HG03108 (cell line): ENCODE data around the gene LRRK2.
"Not testable (repeated sequence)": the region's sequence is repeated elsewhere in the genome, so short reads cannot be mapped to it uniquely, and the experiment has no call there.

Experiments used
- ATAC-seq: cut with Tn5 transposase; IDR thresholded peaks from one replicate; pipeline ENCODE4 v1.9.1; 2021; ENCODE audit warnings: moderate library complexity; ENCODE audit not compliant: unreplicated experiment

Gene LRRK2

GRCh38 chr12:40312982-40313576 lies 88.3 kb downstream of the LRRK2 start:
- ATAC-seq = no peak

GRCh38 chr12:40313928-40314327 lies 89.1 kb downstream of the LRRK2 start:
- ATAC-seq = peak; percentile 63

GRCh38 chr12:40314927-40315326 lies 90.1 kb downstream of the LRRK2 start:
- no peak for ATAC-seq

GRCh38 chr12:40315375-40315774 lies 90.6 kb downstream of the LRRK2 start:
- ATAC-seq = no peak

- ATAC-seq = no peak
Measured at GRCh38 chr12:40324261-40324660, 99.5 kb downstream of the LRRK2 start.

GRCh38 chr12:40325349-40325960 lies 100.7 kb downstream of the LRRK2 start:
- peak; percentile 89 for ATAC-seq

- no peak for ATAC-seq
Measured at GRCh38 chr12:40327535-40327934, 102.7 kb downstream of the LRRK2 start.

- ATAC-seq = no peak
Measured at GRCh38 chr12:40330180-40330579, 105.4 kb downstream of the LRRK2 start.

GRCh38 chr12:40331886-40332285 lies 107.1 kb downstream of the LRRK2 start:
- no peak for ATAC-seq

- no peak for ATAC-seq
Measured at GRCh38 chr12:40335991-40336390, 111.2 kb downstream of the LRRK2 start.

- ATAC-seq = no peak
Measured at GRCh38 chr12:40336573-40337199, 111.9 kb downstream of the LRRK2 start.

GRCh38 chr12:40338071-40338470 lies 113.3 kb downstream of the LRRK2 start:
- ATAC-seq = no peak

- no peak for ATAC-seq
Measured at GRCh38 chr12:40338621-40339020, 113.8 kb downstream of the LRRK2 start.

- ATAC-seq = peak; percentile 88
Measured at GRCh38 chr12:40342010-40342409, 117.2 kb downstream of the LRRK2 start.

- no peak for ATAC-seq
Measured at GRCh38 chr12:40343124-40343523, 118.3 kb downstream of the LRRK2 start.

- no peak for ATAC-seq
Measured at GRCh38 chr12:40344312-40344711, 119.5 kb downstream of the LRRK2 start.

GRCh38 chr12:40351976-40352375 lies 127.2 kb downstream of the LRRK2 start:
- no peak for ATAC-seq

- ATAC-seq = no peak
Measured at GRCh38 chr12:40375076-40375475, 150.3 kb downstream of the LRRK2 start.

GRCh38 chr12:40376533-40377267 lies 151.9 kb downstream of the LRRK2 start:
- no peak for ATAC-seq

- no peak for ATAC-seq
Measured at GRCh38 chr12:40378691-40379090, 153.9 kb downstream of the LRRK2 start.

- peak; percentile 90 for ATAC-seq
Measured at GRCh38 chr12:40382217-40382616, 157.4 kb downstream of the LRRK2 start.

- not testable (repeated sequence) for ATAC-seq
Measured at GRCh38 chr12:40387279-40387678, 162.5 kb downstream of the LRRK2 start.
